Ecto neural progenitor cell (in vitro differentiated cells): ENCODE measurements around the gene ALDH7A1.
"Not testable (repeated sequence)": the region's sequence is repeated elsewhere in the genome, so short reads cannot be mapped to it uniquely, and the experiment has no call there.

Experiments
- DNase-seq: peaks from one replicate; pipeline ENCODE4 v3.0.0-alpha.2; 2018; ENCODE audit warnings: low spot score

Gene ALDH7A1

GRCh38 chr5:126595486-126596083 lies 566 bp upstream of the ALDH7A1 start:
- no peak for DNase-seq

- DNase-seq = no peak
These were observed 3.5 kb downstream of the ALDH7A1 start for GRCh38 chr5:126591549-126591948.

- no peak for DNase-seq
These were observed 5.3 kb downstream of the ALDH7A1 start for GRCh38 chr5:126589536-126590297.

GRCh38 chr5:126587551-126588390 lies 7.2 kb downstream of the ALDH7A1 start:
- no peak for DNase-seq

GRCh38 chr5:126583761-126584160 lies 11.3 kb downstream of the ALDH7A1 start:
- DNase-seq = no peak

GRCh38 chr5:126579716-126580115 lies 15.3 kb downstream of the ALDH7A1 start:
- no peak for DNase-seq

GRCh38 chr5:126577415-126577814 lies 17.6 kb downstream of the ALDH7A1 start:
- no peak for DNase-seq

GRCh38 chr5:126576974-126577373 lies 18.0 kb downstream of the ALDH7A1 start:
- DNase-seq = no peak

- no peak for DNase-seq
These were observed 19.4 kb downstream of the ALDH7A1 start for GRCh38 chr5:126575644-126576043.

GRCh38 chr5:126568206-126568755 lies 26.7 kb downstream of the ALDH7A1 start:
- DNase-seq = no peak

- DNase-seq = no peak
These were observed 32.2 kb downstream of the ALDH7A1 start for GRCh38 chr5:126562823-126563222.

GRCh38 chr5:126561908-126562307 lies 33.1 kb downstream of the ALDH7A1 start:
- DNase-seq = no peak

- DNase-seq = not testable (repeated sequence)
These were observed 39.9 kb downstream of the ALDH7A1 start for GRCh38 chr5:126555101-126555500.

- no peak for DNase-seq
These were observed 42.4 kb downstream of the ALDH7A1 start for GRCh38 chr5:126552614-126553013.

- no peak for DNase-seq
These were observed 50.8 kb downstream of the ALDH7A1 start for GRCh38 chr5:126544087-126544740.

GRCh38 chr5:126543660-126544059 lies 51.4 kb downstream of the ALDH7A1 start:
- no peak for DNase-seq

- no peak for DNase-seq
These were observed 52.0 kb downstream of the ALDH7A1 start for GRCh38 chr5:126543009-126543408.

GRCh38 chr5:126542441-126542840 lies 52.6 kb downstream of the ALDH7A1 start:
- no peak for DNase-seq

- no peak for DNase-seq
These were observed 54.4 kb downstream of the ALDH7A1 start for GRCh38 chr5:126540631-126541030.

- DNase-seq = no peak
These were observed 56.4 kb downstream of the ALDH7A1 start for GRCh38 chr5:126538579-126538978.

GRCh38 chr5:126536874-126537273 lies 58.1 kb downstream of the ALDH7A1 start:
- no peak for DNase-seq
